ENCODE measurements around the gene CACNB4. TPM values are rescaled to one million over a fixed set of nuclear protein-coding genes. Genes with fewer than 3 reads are reported as not detected.

CACNB4 gene
- polyA plus RNA-seq, 1 donor from 2014 or later, result 29.0 TPM

DNA sequence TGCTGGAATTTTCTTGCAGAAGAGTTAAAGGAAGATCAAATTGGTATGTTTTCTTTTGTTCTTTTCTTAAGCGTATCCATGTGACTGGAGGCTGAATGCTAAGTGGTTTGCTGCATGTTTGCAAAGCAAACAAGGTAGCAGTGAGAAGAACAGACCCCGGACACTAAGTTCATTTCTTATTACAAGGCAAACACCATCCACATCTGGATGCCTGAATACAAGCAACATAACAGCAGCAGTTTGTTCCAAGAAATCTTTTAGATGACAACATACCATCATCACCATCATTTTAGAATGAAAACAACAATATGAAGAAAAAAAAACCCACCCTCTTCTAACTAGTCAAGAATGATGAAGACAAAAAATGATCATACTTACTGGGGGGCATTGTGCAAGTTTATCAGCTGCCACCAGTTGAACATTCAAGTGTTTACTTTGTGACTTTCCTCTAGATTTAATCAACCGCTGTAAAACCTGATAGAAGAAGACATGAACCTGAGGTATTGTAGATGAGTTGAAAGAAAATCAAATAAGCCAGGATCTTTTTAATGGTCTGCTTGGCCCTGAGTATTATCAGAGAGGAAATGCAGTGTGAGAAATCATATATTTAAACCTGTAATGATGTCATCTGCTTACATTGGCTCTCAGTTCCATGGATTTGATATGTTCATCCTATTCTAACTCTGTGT is 245.6 kb downstream of the CACNB4 start:
- TF ChIP-seq SMC3 (conservative IDR thresholded peaks at IDR 0.05; ENCODE audit: poor library complexity) (no peak), POLR2AphosphoS5 (IDR thresholded peaks at IDR 0.05) (no peak), MXI1 (conservative IDR thresholded peaks at IDR 0.05; ENCODE audit: poor library complexity, severe bottlenecking) (no peak), EZH2 (IDR thresholded peaks at IDR 0.05; ENCODE audit: borderline replicate concordance, insufficient read depth, low read length, poor library complexity, severe bottlenecking) (no peak), EP300 (conservative IDR thresholded peaks at IDR 0.05; ENCODE audit: poor library complexity, severe bottlenecking) (no peak), RAD21 (conservative IDR thresholded peaks at IDR 0.05) (no peak), TAF1 (IDR thresholded peaks at IDR 0.05; ENCODE audit: low read depth) (no peak)
- TF ChIP-seq, protein P1, sequence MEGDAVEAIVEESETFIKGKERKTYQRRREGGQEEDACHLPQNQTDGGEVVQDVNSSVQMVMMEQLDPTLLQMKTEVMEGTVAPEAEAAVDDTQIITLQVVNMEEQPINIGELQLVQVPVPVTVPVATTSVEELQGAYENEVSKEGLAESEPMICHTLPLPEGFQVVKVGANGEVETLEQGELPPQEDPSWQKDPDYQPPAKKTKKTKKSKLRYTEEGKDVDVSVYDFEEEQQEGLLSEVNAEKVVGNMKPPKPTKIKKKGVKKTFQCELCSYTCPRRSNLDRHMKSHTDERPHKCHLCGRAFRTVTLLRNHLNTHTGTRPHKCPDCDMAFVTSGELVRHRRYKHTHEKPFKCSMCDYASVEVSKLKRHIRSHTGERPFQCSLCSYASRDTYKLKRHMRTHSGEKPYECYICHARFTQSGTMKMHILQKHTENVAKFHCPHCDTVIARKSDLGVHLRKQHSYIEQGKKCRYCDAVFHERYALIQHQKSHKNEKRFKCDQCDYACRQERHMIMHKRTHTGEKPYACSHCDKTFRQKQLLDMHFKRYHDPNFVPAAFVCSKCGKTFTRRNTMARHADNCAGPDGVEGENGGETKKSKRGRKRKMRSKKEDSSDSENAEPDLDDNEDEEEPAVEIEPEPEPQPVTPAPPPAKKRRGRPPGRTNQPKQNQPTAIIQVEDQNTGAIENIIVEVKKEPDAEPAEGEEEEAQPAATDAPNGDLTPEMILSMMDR (IDR thresholded peaks at IDR 0.05; ENCODE audit: poor library complexity, severe bottlenecking), result no peak
- TF ChIP-seq, protein P2, sequence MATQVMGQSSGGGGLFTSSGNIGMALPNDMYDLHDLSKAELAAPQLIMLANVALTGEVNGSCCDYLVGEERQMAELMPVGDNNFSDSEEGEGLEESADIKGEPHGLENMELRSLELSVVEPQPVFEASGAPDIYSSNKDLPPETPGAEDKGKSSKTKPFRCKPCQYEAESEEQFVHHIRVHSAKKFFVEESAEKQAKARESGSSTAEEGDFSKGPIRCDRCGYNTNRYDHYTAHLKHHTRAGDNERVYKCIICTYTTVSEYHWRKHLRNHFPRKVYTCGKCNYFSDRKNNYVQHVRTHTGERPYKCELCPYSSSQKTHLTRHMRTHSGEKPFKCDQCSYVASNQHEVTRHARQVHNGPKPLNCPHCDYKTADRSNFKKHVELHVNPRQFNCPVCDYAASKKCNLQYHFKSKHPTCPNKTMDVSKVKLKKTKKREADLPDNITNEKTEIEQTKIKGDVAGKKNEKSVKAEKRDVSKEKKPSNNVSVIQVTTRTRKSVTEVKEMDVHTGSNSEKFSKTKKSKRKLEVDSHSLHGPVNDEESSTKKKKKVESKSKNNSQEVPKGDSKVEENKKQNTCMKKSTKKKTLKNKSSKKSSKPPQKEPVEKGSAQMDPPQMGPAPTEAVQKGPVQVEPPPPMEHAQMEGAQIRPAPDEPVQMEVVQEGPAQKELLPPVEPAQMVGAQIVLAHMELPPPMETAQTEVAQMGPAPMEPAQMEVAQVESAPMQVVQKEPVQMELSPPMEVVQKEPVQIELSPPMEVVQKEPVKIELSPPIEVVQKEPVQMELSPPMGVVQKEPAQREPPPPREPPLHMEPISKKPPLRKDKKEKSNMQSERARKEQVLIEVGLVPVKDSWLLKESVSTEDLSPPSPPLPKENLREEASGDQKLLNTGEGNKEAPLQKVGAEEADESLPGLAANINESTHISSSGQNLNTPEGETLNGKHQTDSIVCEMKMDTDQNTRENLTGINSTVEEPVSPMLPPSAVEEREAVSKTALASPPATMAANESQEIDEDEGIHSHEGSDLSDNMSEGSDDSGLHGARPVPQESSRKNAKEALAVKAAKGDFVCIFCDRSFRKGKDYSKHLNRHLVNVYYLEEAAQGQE (IDR thresholded peaks at IDR 0.05; ENCODE audit: borderline replicate concordance), result no peak
- Histone ChIP-seq H3K9me3 (ENCODE audit: low read length) (no peaks in the 10 kb centered on the region), H3K27ac (ENCODE audit: low read length) (no peak overlapping the region)

DNA sequence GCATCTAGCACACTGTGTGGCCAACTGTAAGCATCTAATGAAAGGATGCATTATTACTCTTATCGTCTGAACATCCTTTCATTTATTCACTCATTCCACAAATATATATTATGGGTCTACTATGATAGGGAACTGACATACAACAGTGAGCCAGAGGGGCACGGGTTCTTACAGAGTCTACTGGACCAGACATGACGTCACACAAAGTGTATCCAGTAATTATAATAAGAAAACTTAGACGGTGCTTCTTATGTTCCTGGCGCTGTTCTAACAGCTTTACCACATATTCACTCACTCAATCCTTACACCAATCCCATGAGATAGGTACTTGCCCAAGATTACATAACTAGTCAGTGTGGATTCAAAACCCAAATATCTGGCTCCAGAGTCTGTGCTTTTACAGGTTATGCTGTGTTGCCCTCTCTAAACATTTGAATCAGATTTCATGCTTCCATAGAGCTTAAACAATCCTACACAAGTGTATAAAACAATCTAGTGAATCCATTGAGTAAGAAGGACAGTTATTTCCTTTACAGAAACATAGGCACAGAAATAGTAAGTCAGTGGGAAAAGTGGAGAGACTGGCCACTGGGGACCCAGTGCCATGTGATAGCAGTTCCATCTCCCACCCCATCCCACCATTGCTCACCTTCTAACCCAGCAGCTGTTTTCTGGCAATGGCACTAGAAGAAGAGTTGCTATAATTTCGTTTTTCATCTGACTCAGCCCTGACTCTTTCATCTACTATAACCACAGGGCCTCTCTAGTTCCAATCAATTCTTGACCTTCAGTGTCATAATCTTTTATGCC is 246.4 kb downstream of the CACNB4 start:
- H3K9me2 ChIP-seq (ENCODE audit: insufficient read depth, low read length), result no peaks in the 10 kb centered on the region
- H3K27me3 ChIP-seq (ENCODE audit: insufficient read depth, low read depth, low read length), result no peaks in the 10 kb centered on the region
- H3K9ac ChIP-seq (ENCODE audit: low read length), result no peak overlapping the region
- no peaks in the 10 kb centered on the region for H3K79me2 ChIP-seq (replicated peaks; ENCODE audit: insufficient read depth, low read length)
- H2AFZ ChIP-seq (ENCODE audit: low read depth, low read length), result no peak overlapping the region
- H3K27ac ChIP-seq (ENCODE audit: low read length), result no peak overlapping the region
- no peaks in the 10 kb centered on the region for H3F3A ChIP-seq (ENCODE audit: insufficient read depth, low read length, poor library complexity, severe bottlenecking)
- no peaks in the 10 kb centered on the region for H4K20me1 ChIP-seq (ENCODE audit: insufficient read depth)
- no peak overlapping the region for H3K4me2 ChIP-seq (ENCODE audit: low read length)
- H3K4me3 ChIP-seq (ENCODE audit: low read length), result no peak overlapping the region
- H3K36me3 ChIP-seq (ENCODE audit: insufficient read depth, low read length), result no peaks in the 10 kb centered on the region
- TF ChIP-seq, protein P1 (IDR thresholded peaks at IDR 0.05; ENCODE audit: poor library complexity, severe bottlenecking), result no peak
- TF ChIP-seq RAD21 (conservative IDR thresholded peaks at IDR 0.05), result no peak
- no peak for TF ChIP-seq SMC3 (conservative IDR thresholded peaks at IDR 0.05; ENCODE audit: poor library complexity)
- no peak for TF ChIP-seq EZH2 (IDR thresholded peaks at IDR 0.05; ENCODE audit: borderline replicate concordance, insufficient read depth, low read length, poor library complexity, severe bottlenecking)
- no peak for TF ChIP-seq TAF1 (IDR thresholded peaks at IDR 0.05; ENCODE audit: low read depth)
- TF ChIP-seq, protein P2 (IDR thresholded peaks at IDR 0.05; ENCODE audit: borderline replicate concordance), result no peak
- no peak for TF ChIP-seq POLR2AphosphoS5 (IDR thresholded peaks at IDR 0.05)
- no peak for TF ChIP-seq MXI1 (conservative IDR thresholded peaks at IDR 0.05; ENCODE audit: poor library complexity, severe bottlenecking)
- TF ChIP-seq EP300 (conservative IDR thresholded peaks at IDR 0.05; ENCODE audit: poor library complexity, severe bottlenecking), result no peak
- H3K9me3 ChIP-seq (ENCODE audit: low read length), result no peaks in the 10 kb centered on the region

More for the DNA sequence above, 245.6 kb downstream of the CACNB4 start:
- no peak overlapping the region for H3K4me2 ChIP-seq (ENCODE audit: low read length)
- no peak overlapping the region for H3K4me3 ChIP-seq (ENCODE audit: low read length)
- H3K9ac ChIP-seq (ENCODE audit: low read length), result no peak overlapping the region
- no peaks in the 10 kb centered on the region for H4K20me1 ChIP-seq (ENCODE audit: insufficient read depth)
- H3K79me2 ChIP-seq (replicated peaks; ENCODE audit: insufficient read depth, low read length), result no peaks in the 10 kb centered on the region
- H3K36me3 ChIP-seq (ENCODE audit: insufficient read depth, low read length), result no peaks in the 10 kb centered on the region
- H2AFZ ChIP-seq (ENCODE audit: low read depth, low read length), result no peak overlapping the region
- H3K9me2 ChIP-seq (ENCODE audit: insufficient read depth, low read length), result no peaks in the 10 kb centered on the region
- no peaks in the 10 kb centered on the region for H3K27me3 ChIP-seq (ENCODE audit: insufficient read depth, low read depth, low read length)
- no peaks in the 10 kb centered on the region for H3F3A ChIP-seq (ENCODE audit: insufficient read depth, low read length, poor library complexity, severe bottlenecking)
